K562 (cell line): ENCODE measurements around the gene KIAA0513. TPM values are rescaled to one million over a fixed set of nuclear protein-coding genes. Genes with fewer than 3 reads are reported as not detected.

ENCODE experiments used
- BDP1 ChIP-seq: IDR thresholded peaks from 3 replicates; pipeline ENCODE4 v1.6.1; 2011; ENCODE audit not compliant: insufficient read length, insufficient read depth
- ELF4 ChIP-seq: fragments of 450-650 bp; formaldehyde crosslinking; IDR thresholded peaks from 2 replicates; pipeline ENCODE4 v1.4.0; 2022; ENCODE audit warnings: missing genetic modification characterization
- GABPA ChIP-seq: fragments of 200-800 bp; sonication (Bioruptor generic); conservative IDR thresholded peaks from 2 replicates; pipeline ENCODE4 v1.6.1; 2016; ENCODE audit warnings: low read depth, missing genetic modification characterization, missing compliant biosample characterization
- GATA2 ChIP-seq: sonication (generic); formaldehyde crosslinking; IDR thresholded peaks from 2 replicates; pipeline ENCODE4 v1.4.0; 2020; ENCODE audit warnings: mild to moderate bottlenecking, missing genetic modification reagents
- HMBOX1 ChIP-seq: sonication (generic); IDR thresholded peaks from 2 replicates; pipeline ENCODE4 v1.6.1; 2016
- KDM1A ChIP-seq, 2 experiments: fragments of 450-650 bp; IDR thresholded peaks; 2 replicates each; pipeline ENCODE4 v1.6.1; 2016; ENCODE audit warnings: mild to moderate bottlenecking in 2 of 2
- MEIS2 ChIP-seq: fragments of 450-650 bp; IDR thresholded peaks from 2 replicates; pipeline ENCODE4 v1.6.1; 2014; ENCODE audit warnings: mild to moderate bottlenecking; ENCODE audit not compliant: partially characterized antibody
- NCOA1 ChIP-seq: fragments of 450-650 bp; IDR thresholded peaks from 2 replicates; pipeline ENCODE4 v1.6.1; 2016; ENCODE audit warnings: low read depth
- NCOA2 ChIP-seq, 2 experiments: fragments of 450-650 bp; IDR thresholded peaks; 2 replicates each; pipeline ENCODE4 v1.6.1; 2018; ENCODE audit warnings: mild to moderate bottlenecking in 2 of 2, moderate library complexity in 1 of 2; ENCODE audit not compliant: partially characterized antibody in 2 of 2
- NONO ChIP-seq, 2 experiments: fragments of 200-400 bp in 1 of 2; fragments of 450-650 bp in 1 of 2; formaldehyde crosslinking in 1 of 2; IDR thresholded peaks; 2 replicates each; pipeline ENCODE4 v1.6.1; 2017; ENCODE audit warnings: low read depth in 2 of 2, mild to moderate bottlenecking in 2 of 2, moderate library complexity in 2 of 2, low read length in 1 of 2
- NR2C2 ChIP-seq, 2 experiments: fragments of 200-800 bp in 1 of 2; sonication (Bioruptor generic) in 1 of 2; sonication (generic) in 1 of 2; formaldehyde crosslinking in 1 of 2; IDR thresholded peaks; 2 replicates each; pipeline versions ENCODE4 v1.6.1 to v1.8.0; 2016 to 2022; ENCODE audit warnings: mild to moderate bottlenecking in 1 of 2, missing compliant biosample characterization in 1 of 2, missing genetic modification characterization in 1 of 2, missing genetic modification reagents in 1 of 2
- PTRF ChIP-seq: fragments of 450-650 bp; IDR thresholded peaks from 2 replicates; pipeline ENCODE4 v1.6.1; 2016; ENCODE audit warnings: mild to moderate bottlenecking, missing genetic modification characterization, missing compliant biosample characterization
- SMARCE1 ChIP-seq: fragments of 450-650 bp; IDR thresholded peaks from 2 replicates; pipeline ENCODE4 v1.7.1; 2016; ENCODE audit warnings: mild to moderate bottlenecking
- TEAD2 ChIP-seq: fragments of 450-650 bp; IDR thresholded peaks from 2 replicates; pipeline ENCODE4 v1.6.1; 2016; ENCODE audit warnings: missing genetic modification characterization, control low read depth, missing compliant biosample characterization
- ZNF23 ChIP-seq: fragments of 250-450 bp; sonication (Bioruptor Pico); IDR thresholded peaks from 2 replicates; pipeline ENCODE4 v1.4.0; 2020; ENCODE audit warnings: mild to moderate bottlenecking
- ZNF407 ChIP-seq: fragments of 450-650 bp; IDR thresholded peaks from 2 replicates; pipeline ENCODE4 v1.6.1; 2016; ENCODE audit warnings: low read depth
- polyA plus RNA-seq, 8 experiments: library from polyadenylated mRNA; depleted of rRNA in 4 of 8; stranded (reverse) in 5 of 8; unstranded in 3 of 8; fragments of >200 nt; fragmentation: Nextera tagmentation in 2 of 8; fragmentation: Illumina TruSeq in 1 of 8; extraction: Ambion mirVana in 2 of 8; extraction: Trizol in 1 of 8; gene quantifications; 2 replicates each; pipeline versions ENCODE4 v1.2.1 to v1.2.3, GENCODE V29; 2011 to 2014; ENCODE audit warnings: inconsistent platforms in 1 of 8, missing spikeins in 1 of 8
- total RNA-seq, 7 experiments: library from RNA; depleted of rRNA in 6 of 7; stranded (reverse); fragments of >200 nt in 6 of 7; fragmentation: Illumina TruSeq in 2 of 7; extraction: Trizol in 2 of 7; gene quantifications; 2 replicates each; pipeline versions ENCODE4 v1.2.1 to v1.2.3, GENCODE V29; 2011 to 2021; ENCODE audit warnings: low replicate concordance in 1 of 7
- TF ChIP-seq, protein P1 (sequence below): sonication (generic); formaldehyde crosslinking; IDR thresholded peaks from 2 replicates; pipeline ENCODE4 v1.8.0; 2022; ENCODE audit warnings: mild to moderate bottlenecking, missing genetic modification reagents, borderline replicate concordance

KIAA0513 gene
- total and polyA plus RNA-seq, 9 of the 15 experiments (the other 6 are each of a cell fraction or from before 2014, with no cell fraction given) = 0.18 to 13.7 (median 10.2) TPM

GRCh38 chr16:85055493-85056210 lies 28.1 kb downstream of the KIAA0513 start (continued):
- TF ChIP-seq, protein P1, sequence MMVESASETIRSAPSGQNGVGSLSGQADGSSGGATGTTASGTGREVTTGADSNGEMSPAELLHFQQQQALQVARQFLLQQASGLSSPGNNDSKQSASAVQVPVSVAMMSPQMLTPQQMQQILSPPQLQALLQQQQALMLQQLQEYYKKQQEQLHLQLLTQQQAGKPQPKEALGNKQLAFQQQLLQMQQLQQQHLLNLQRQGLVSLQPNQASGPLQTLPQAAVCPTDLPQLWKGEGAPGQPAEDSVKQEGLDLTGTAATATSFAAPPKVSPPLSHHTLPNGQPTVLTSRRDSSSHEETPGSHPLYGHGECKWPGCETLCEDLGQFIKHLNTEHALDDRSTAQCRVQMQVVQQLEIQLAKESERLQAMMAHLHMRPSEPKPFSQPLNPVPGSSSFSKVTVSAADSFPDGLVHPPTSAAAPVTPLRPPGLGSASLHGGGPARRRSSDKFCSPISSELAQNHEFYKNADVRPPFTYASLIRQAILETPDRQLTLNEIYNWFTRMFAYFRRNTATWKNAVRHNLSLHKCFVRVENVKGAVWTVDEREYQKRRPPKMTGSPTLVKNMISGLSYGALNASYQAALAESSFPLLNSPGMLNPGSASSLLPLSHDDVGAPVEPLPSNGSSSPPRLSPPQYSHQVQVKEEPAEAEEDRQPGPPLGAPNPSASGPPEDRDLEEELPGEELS = peak; percentile 61; the same call in 1 of the 2 replicates
- TF ChIP-seq NCOA1 (peak; percentile 68; the same call in 1 of the 2 replicates), BDP1 (no peak), ZNF23 (CRISPR knock-in tag) (no peak), GABPA (tag) (peak; percentile 58; the same call in 1 of the 2 replicates), HMBOX1 (peak; percentile 68; the same call in 1 of the 2 replicates), KDM1A (IDR thresholded peaks at IDR 0.05) (no peak), NONO (IDR thresholded peaks at IDR 0.05; ENCODE audit: low read depth in 2 of 2, low read length in 1 of 2) (no peak), SMARCE1 (peak; percentile 96), MEIS2 (peak; percentile 98), NR2C2 (CRISPR knock-in tag; IDR thresholded peaks at IDR 0.05) (no peak), NR2C2 (tag; IDR thresholded peaks at IDR 0.05) (peak; percentile 86), PTRF (tag) (no peak), TEAD2 (tag) (no peak), ELF4 (CRISPR knock-in tag) (peak; percentile 47; the same call in 1 of the 2 replicates), NCOA2 (IDR thresholded peaks at IDR 0.05; ENCODE audit: partially characterized antibody in 2 of 2) (no peak), ZNF407 (no peak), GATA2 (peak; percentile 98)
